Raji (cell line): ENCODE results near the gene ABHD5.

Source experiments
- POLR2A ChIP-seq: IDR thresholded peaks from 2 replicates; pipeline ENCODE4 v1.6.1; 2011; ENCODE audit warnings: low read depth, low read length, control low read depth; ENCODE audit not compliant: insufficient read depth

The ABHD5 gene

DNA sequence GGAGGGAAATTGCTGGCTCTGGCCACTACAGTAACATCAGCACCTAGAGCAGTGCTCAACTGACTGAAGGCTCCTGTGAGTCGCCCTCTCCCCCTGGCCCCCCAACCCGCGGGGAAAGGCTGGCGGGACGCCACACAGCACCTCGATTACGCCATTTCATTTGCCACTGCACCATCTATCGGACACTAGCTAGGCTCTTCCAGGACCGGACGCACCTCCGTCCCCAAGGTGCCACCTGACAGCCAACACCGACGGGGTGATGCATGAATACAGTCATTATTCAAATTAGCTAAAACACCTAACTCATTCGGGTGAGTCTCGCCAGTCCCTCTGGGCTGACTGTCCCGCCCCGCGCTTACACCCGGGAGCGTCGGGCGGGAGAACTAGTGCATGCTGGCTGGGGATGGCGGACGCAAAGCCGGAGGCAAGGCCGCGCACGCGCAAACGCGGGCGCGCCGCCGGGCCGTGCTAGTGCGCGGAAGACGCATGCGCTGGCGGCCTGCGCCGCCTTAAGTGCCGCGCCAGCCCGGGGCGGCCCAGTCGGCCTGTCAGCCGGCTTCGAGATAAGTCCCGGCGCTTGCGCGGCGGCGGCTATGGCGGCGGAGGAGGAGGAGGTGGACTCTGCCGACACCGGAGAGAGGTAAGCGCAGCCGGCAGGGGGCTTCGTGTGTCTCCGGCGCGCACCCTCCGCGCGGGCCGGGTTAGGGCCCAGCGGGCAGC is at the start of gene ABHD5:
Gene ABHD5 (plus strand): TSS at position 539 of the 720 bp plus-strand sequence. CDS start 55 bp downstream, at position 594.
- peak; percentile 99 for TF ChIP-seq POLR2A

DNA sequence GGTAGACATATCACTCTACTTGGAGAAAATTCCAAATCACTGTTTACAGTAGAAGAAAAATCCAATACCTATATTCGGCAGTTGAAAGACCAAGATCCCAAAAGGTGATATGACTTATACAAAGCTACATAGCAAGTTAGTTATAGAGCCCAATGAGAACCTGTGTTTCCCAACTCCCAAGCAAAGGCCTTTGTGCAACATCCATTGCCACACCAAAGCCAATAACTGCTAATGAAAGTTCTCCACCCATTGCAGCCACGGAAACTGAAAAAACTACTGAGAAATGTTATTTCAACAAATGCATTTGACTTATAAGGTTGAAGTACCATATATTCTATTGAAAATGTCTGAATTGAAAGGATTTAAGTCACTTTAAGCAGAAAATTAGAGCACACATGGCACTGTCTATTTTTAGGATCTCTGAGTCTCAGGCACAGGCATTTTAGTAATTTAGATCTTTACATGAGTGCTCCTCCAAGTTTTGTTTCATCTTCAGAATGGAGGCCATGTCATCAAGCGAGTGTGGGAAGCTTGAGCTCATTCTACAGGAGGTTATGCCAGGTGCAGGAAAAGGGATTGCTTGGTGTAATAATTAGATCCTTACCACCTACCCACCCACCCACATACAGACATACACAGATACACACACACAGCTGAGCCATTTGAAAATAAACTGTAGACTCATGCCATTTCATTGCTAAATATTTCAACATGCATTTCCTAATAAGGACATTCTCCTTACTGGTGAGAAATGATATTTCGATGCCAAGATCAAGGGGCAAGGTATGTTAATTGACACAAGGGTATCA is 49.2 kb upstream of the ABHD5 start:
- TF ChIP-seq POLR2A, result no peak

DNA sequence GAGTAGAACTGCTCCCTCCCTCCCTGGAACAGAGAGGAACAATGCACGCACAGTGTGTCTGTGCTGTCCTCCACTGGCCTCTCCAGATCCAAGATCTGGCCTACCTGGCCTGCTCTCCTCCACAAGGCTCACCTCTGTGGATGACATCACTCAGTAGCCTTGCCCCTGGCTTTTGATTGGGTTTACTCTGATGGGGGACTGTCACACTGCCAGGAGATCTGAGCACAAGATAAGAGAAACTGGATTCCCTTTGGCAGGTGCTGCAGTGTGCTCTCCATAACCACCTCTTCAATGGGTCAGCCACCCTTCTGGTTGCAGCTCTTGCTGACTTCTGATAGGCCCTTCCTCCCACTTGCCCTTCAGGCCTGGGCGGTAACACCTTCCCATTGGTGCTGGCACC is 46.3 kb upstream of the ABHD5 start:
- TF ChIP-seq POLR2A, result no peak

GRCh38 chr3:43647331-43648166 is 43.2 kb upstream of the ABHD5 start:
- TF ChIP-seq POLR2A, result no peak

DNA sequence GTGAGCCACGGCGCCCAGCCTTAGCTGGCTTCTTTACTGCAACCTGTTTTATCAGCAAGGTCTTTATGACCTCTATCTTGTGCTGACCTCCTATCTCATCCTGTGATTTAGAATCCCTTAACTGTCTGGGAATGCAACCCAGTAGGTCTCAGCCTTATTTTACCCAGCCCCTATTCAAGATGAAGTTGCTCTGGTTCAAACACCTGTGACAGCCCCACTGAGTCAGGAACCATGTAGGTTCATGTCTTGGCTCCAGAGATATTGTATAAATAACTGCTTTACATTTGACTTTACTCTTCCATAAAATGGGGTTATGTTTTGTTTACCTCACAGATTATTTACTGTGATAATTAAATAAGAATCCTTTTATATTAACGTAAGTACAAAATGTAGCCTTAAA is 41.8 kb upstream of the ABHD5 start:
- no peak for TF ChIP-seq POLR2A

- TF ChIP-seq POLR2A, result no peak
These were observed 41.3 kb upstream of the ABHD5 start for GRCh38 chr3:43649365-43649968.

DNA sequence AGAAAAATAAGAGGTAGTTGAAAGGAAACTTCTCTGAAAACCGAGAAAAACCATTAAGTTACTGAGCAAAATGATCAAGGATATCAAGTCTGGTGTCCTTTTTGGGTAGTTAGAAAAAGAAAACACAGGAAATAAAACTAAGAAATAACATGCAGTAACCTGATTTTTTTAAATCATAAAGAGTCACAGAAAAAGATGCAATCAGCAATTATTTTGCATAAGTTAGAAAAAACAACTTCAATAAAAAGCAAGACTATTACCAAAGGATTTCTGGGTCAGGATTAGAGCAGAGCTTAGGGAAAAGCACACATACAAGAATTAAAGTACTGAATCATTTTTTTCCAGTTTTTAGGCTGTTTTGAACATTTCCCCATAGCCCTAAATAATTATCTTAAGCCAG is 40.4 kb upstream of the ABHD5 start:
- TF ChIP-seq POLR2A, result no peak

DNA sequence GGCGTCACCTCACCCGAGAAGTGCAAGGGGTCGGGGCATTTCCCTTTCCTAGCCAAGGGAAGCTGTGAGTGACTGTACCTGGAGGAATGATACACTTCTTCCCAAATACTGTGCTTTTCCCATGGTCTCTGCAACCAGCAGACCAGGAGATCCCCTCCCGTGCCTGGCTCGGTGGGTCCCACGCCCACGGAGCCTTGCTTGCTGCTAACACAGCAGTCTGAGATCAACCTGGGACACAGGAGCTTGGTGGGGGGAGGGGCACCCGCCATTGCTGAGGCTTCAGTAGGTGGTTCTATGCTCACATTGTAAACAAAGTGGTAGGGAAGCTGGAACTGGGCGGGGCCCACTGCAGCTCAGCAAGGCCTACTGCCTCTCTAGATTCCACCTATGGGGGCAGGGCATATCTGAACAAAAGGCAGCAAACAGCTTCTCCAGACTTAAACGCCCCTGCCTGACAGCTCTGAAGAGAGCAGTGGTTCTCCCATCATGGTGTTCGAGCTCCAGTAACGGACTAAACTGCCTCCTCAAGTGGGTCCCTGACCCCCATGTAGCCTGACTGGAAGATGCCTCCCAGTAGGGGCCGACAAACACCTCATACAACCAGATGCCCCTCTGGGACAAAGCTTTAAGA is 31.4 kb upstream of the ABHD5 start:
- TF ChIP-seq POLR2A, result no peak

- no peak for TF ChIP-seq POLR2A
These were observed 19.9 kb upstream of the ABHD5 start for GRCh38 chr3:43670635-43671522.

DNA sequence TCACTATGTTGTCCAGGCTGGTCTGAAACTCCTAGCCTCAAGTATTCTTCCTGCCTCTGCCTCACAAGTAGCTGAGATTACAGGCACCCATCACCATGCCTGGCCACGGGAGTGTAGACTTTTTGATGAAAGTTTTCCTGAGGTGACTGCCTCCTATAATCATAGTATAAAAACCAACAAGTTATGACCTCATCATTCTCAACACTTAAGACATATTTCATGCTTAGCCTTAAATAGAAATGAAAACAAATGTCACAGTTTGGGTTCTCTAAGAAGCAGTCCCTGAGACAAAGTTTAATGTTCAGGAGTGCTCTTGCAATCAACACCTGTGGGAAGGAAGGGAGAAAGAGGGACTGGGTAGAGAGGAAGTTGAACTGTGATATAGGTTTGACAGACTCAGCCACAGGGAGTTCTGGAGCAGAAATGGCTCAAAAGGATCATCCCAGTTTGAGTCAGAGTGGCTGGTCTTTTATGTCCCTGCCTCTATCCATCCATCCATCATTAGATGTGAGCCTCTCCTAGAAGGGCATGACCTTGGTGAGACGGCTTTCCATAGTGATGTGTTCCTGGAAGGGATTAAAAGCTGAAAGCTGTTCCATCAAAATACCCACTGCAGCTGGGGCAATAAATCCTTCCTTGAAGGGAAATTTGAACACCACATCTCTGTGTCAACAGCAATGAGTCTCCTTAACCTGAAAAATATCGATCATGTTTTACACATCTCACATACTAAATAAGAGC is 16.2 kb upstream of the ABHD5 start:
- TF ChIP-seq POLR2A, result no peak

GRCh38 chr3:43675593-43675992 is 15.1 kb upstream of the ABHD5 start:
- TF ChIP-seq POLR2A, result no peak

DNA sequence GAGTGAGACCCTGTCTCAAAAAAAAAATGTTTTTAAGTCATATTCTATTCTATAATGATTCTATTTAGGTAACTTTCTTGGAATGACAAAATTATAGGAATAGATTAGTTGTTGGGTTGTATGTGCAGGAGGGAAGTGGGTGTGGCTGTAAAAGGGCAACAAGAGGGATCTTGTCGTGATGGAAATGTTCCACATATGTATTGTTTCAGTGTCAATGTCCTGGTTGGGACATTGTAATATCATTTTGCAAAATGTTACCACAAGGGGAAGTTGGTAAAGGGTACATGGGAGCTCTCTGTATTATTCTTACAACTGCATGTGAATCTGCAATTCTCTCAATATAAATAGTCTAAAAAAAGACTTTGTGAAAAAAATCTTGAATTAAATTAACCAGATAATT is 14.3 kb upstream of the ABHD5 start:
- TF ChIP-seq POLR2A, result no peak

DNA sequence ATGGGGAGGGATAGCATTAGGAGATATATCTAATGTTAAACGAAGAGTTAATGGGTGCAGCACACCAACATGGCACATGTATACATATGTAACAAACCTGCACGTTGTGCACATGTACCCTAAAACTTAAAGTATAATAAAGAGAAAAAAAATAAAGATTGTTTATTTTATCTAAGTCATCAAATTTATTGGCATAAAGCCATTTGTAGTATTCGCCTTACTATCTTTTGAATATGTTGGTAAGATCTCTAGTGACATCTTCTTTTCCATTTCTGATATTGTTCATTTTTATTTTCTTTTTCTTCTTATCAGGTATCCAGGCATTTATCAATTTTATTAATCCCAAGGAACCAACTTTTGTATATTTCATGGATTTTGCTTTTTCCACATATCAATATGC is 5.8 kb upstream of the ABHD5 start:
- TF ChIP-seq POLR2A, result no peak
